GM04503 (cell line): ENCODE results near the gene COL11A2.
"Not testable (repeated sequence)": the region's sequence is repeated elsewhere in the genome, so short reads cannot be mapped to it uniquely, and the experiment has no call there.

ENCODE experiments used
- DNase-seq: peaks from one replicate; pipeline ENCODE4 v3.0.0-alpha.2; 2012; ENCODE audit warnings: low read depth

Gene COL11A2

GRCh38 chr6:33156561-33156960 is 35.7 kb downstream of the COL11A2 start:
- no peak for DNase-seq

- no peak for DNase-seq
Observed at GRCh38 chr6:33154349-33154748, 37.9 kb downstream of the COL11A2 start.

- DNase-seq, result no peak
Observed at GRCh38 chr6:33151050-33151449, 41.2 kb downstream of the COL11A2 start.

GRCh38 chr6:33150560-33150959 is 41.7 kb downstream of the COL11A2 start:
- not testable (repeated sequence) for DNase-seq

GRCh38 chr6:33147807-33148666 is 44.2 kb downstream of the COL11A2 start:
- no peak for DNase-seq

GRCh38 chr6:33144373-33144772 is 47.9 kb downstream of the COL11A2 start:
- no peak for DNase-seq

GRCh38 chr6:33143113-33143770 is 49.0 kb downstream of the COL11A2 start:
- no peak for DNase-seq

- DNase-seq, result no peak
Observed at GRCh38 chr6:33142501-33143070, 49.7 kb downstream of the COL11A2 start.

- no peak for DNase-seq
Observed at GRCh38 chr6:33140556-33140955, 51.7 kb downstream of the COL11A2 start.

GRCh38 chr6:33139596-33140206 is 52.6 kb downstream of the COL11A2 start:
- no peak for DNase-seq

- no peak for DNase-seq
Observed at GRCh38 chr6:33136310-33136900, 55.9 kb downstream of the COL11A2 start.

GRCh38 chr6:33132081-33132524 is 60.2 kb downstream of the COL11A2 start:
- no peak for DNase-seq

- no peak for DNase-seq
Observed at GRCh38 chr6:33128318-33128717, 63.9 kb downstream of the COL11A2 start.

GRCh38 chr6:33126101-33126714 is 66.1 kb downstream of the COL11A2 start:
- DNase-seq, result no peak

GRCh38 chr6:33124947-33125346 is 67.3 kb downstream of the COL11A2 start:
- no peak for DNase-seq

- DNase-seq, result no peak
Observed at GRCh38 chr6:33124525-33124901, 67.8 kb downstream of the COL11A2 start.

- no peak for DNase-seq
Observed at GRCh38 chr6:33123732-33124524, 68.3 kb downstream of the COL11A2 start.

GRCh38 chr6:33123181-33123580 is 69.1 kb downstream of the COL11A2 start:
- no peak for DNase-seq

- DNase-seq, result no peak
Observed at GRCh38 chr6:33120001-33120400, 72.3 kb downstream of the COL11A2 start.

- no peak for DNase-seq
Observed at GRCh38 chr6:33118525-33119123, 73.6 kb downstream of the COL11A2 start.
